Stimulated activated CD4-positive, alpha-beta T cell treated with anti-CD3 and anti-CD28 coated beads, Interleukin-12 subunit alpha, Interleukin-12 subunit beta, amount 100 ng/mL, for 48 hours (primary cell): ENCODE measurements around the gene KPNA1.
"Not testable (repeated sequence)": the region's sequence is repeated elsewhere in the genome, so short reads cannot be mapped to it uniquely, and the experiment has no call there.

Experiments
- DNase-seq, 3 donors: peaks; one replicate each; pipeline ENCODE4 v3.0.0-alpha.2; 2020; ENCODE audit warnings: low read depth in 2 of 3, low spot score in 1 of 3

The KPNA1 gene

DNA sequence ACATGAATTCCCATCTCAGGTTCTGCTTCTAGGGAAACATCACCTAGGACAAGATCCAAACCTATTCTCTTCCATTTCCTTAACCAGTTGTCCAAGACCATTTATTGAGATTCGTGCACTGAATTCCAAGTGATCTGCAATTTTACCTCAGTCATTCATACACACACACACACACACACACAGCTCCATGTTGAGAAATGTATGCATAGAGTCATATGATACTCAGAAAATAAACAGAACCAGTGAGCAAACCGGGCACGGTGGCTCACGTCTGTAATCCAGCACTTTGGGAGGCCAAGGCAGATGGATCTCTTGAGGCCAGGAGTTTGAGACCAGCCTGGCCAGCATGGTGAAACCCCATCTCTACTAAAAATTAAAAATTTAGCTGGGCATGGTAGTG is 6.1 kb upstream of the KPNA1 start:
- DNase-seq: no peak

DNA sequence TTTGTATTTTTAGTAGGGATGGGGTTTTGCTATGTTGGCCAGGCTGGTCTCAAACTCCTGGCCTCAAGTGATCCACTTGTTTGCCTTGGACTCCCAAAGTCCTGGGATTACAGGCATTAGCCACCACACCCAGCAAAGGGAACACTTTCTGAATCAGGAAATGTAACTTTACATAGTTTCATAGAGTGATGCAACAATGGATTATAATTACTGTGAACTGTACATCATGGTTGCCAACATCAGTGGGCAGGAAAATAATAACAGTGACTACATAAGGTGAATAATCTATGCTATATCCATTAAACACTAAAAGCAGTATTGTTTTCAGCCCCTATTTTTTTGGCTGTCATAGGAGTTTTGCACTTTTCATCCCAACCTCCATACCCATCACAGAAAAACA is 5.0 kb upstream of the KPNA1 start:
- no peak for DNase-seq

GRCh38 chr3:122516846-122517360 is 2.2 kb upstream of the KPNA1 start:
- DNase-seq: no peak

DNA sequence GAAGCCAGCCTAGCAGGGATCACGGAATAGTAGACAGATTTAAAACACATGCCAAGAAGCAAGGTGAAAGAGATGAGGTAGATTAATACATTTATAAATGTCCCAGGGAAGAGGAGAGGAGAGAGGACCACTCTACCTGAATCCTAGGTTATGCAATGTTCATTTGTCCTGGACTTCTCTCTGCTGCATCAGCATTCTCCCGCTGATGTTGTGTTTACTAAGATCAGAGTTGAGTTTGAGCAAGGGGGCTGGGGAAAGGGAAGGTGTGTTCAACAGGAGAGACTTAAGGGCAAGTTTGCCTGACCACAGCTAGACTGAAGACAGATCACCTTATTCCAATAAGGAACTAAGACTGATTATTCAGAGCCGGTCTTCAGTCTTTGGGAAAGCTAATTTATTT is 1.1 kb upstream of the KPNA1 start:
- DNase-seq: no peak

DNA sequence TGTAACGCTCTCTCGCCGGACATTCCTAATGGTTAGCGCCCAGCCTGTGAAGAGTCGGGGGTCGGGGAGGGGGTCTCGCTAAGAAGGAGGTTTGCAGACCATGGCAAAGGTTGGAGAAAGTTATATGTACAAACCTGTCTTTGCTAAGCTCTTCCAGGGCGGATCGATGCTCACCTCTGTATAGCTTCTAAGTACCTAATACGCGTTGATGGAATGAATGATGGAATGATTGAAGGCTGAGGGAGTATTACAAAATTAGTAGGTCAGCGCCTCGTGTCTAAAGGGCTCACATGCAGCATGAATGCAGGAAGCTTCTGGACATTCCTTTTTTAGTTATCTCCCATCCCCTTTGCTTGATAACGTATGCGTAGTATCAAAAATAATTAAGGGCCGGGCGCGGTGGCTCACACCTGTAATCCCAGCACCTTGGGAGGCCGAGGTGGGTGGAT is 305 bp upstream of the KPNA1 start:
- no peak for DNase-seq

DNA sequence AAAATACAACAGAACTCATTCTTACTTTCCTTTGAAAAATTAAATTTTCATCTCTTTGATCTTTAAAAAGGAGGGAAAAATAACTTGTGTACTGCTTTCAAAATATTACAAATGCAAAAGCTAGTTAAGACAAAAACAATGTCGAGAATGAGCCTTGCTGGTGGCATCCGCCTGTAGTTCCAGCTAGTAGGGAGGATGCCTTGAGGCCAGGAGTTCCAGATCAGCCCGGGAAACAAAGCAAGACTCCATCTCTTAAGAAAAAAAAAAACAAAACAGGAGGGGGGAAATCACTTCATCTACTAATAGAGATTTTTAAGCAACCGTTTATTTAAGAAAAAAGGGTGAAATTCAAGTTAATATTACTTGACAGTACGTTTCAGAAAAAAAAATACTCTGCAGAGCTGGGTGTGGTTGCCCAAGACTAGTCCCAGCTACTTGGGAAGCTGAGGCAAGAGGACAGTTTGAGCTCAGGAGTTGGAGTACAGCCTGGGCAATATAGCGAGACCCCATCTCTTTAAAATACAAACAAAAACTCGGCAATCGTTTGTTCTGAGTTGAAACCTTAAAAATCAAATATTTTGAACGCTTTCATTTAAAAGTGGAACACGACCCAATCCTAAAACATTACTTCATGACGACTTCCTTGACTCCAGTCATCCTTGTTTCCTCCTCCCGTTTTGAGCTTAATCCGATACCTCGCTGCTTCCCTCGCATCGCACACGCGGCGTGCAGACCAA is 1.2 kb downstream of the KPNA1 start:
- DNase-seq: no peak

- DNase-seq: no peak
Observed at GRCh38 chr3:122512284-122512683, 2.5 kb downstream of the KPNA1 start.

- no peak for DNase-seq
Observed at GRCh38 chr3:122510878-122511535, 3.7 kb downstream of the KPNA1 start.

DNA sequence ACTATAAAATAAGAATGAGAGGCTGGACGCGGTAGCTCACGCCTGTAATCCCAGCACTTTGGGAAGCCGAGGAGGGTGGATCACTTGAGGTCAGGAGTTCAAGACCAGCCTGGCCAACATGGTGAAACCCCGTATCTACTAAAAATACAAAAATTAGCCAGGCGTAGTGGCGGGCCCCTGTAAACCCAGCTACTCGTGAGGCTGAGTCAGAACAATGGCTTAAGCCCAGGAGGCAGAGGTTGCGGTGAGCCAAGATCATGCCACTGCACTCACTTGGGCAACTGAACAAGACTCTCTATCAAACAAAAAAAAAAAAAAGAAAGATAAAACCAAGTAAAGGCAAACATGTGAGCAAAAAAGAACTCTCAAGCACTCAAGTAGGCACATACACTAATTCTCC is 5.8 kb downstream of the KPNA1 start:
- not testable (repeated sequence) for DNase-seq

GRCh38 chr3:122508135-122508914 is 6.4 kb downstream of the KPNA1 start:
- DNase-seq: no peak

GRCh38 chr3:122506450-122506849 is 8.3 kb downstream of the KPNA1 start:
- DNase-seq: no peak

DNA sequence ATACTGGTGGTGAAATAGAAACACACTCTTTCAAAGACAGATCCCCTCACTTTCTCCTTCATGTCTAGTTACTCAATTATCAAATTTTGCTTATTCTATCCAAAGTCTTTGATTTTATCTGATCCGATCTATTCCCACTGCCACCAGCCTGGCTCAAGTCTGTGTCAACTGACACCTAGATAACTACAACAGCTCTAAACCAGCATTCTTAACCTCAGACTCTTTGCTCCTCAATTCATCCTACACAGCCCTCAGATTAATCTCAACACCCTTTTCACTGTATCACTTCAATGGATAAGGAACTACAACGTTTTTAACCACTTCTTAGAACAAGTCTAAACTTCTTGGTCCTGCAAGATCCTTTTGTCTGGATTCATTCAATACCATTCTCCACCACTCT is 9.1 kb downstream of the KPNA1 start:
- no peak for DNase-seq

DNA sequence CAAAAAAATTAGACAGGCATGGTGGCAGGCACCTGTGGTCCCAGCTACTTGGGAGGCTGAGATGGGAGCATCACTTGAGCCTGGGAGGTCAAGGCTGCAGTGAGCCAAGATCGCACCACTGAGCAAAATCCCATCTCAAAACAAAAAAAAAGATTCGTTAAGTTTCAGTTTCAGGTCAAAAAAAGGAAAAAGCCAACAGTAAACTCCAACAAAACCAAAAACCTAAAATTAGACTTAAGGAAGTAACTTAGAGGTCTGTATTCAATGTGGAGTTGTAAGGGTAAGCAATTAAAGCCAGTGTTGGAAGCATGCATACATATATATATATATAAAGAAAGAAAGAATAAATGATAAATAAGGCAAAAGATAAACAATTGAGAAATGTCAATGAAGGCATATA is 11.8 kb downstream of the KPNA1 start:
- DNase-seq: no peak

GRCh38 chr3:122502139-122502538 is 12.6 kb downstream of the KPNA1 start:
- no peak for DNase-seq

- not testable (repeated sequence) for DNase-seq
Observed at GRCh38 chr3:122500964-122501363, 13.8 kb downstream of the KPNA1 start.

GRCh38 chr3:122498152-122498551 is 16.6 kb downstream of the KPNA1 start:
- no peak for DNase-seq

DNA sequence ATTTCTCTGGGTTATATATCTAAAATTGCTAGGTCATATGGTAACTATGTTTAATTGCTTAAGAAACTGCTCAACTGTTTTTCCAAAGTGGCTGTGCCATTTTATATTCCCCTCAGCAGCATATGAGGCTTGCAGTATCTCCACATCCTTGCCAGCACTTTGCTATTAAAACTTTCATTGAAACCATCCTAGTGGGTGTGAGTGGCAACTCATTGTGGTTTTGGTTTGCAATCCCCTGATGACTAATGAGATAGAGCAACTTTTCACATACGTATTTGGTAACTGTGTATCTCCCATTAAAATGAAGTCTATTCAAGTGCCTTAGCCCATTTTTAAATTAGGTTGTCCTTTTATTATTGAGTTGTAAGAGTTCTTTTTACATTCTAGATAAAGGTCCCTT is 17.3 kb downstream of the KPNA1 start:
- peak in 1 of 3 donors; percentile 40 for DNase-seq

DNA sequence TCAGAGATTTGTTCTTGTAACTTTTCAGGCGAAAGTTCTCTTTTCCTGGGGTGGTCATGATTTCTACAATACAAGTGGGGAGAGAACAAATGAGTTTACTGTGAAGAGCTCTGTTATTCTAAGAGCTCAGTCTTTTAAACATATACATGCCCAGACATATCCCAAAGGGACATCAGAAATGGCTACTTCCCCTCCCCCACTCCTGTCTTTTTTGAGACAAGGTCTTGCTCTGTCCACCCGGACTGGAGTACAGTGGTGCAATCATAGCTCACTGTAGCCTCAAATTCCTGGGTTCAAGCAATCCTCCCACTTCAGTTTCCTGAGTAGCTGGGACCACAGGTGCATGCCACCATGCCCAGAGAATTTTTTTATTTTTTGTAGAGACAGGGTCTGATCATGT is 18.2 kb downstream of the KPNA1 start:
- DNase-seq: no peak

- no peak for DNase-seq
Observed at GRCh38 chr3:122493296-122493695, 21.4 kb downstream of the KPNA1 start.

- DNase-seq: no peak
Observed at GRCh38 chr3:122488262-122488973, 26.3 kb downstream of the KPNA1 start.

- DNase-seq: no peak
Observed at GRCh38 chr3:122484985-122485384, 29.8 kb downstream of the KPNA1 start.
